Measurements from ENCODE around the gene NDNF. TPM values are rescaled to one million over a fixed set of nuclear protein-coding genes. Genes with fewer than 3 reads are reported as not detected.

NDNF gene
- total RNA-seq, 4 donors from 2014 or later: 1.6 to 5.4 (median 4.5) TPM

GRCh38 chr4:120995266-120996010 is 76.9 kb downstream of the NDNF start:
- no peaks in the 10 kb centered on the region for H3K27me3 ChIP-seq
- H3K9me3 ChIP-seq: no peaks in the 10 kb centered on the region
- H3K4me3 ChIP-seq: no peak overlapping the region
- no peak overlapping the region for H3K27ac ChIP-seq
- TF ChIP-seq POLR2AphosphoS5 (IDR thresholded peaks at IDR 0.05) (no peak), CTCF (IDR thresholded peaks at IDR 0.05) (no peak), POLR2A (IDR thresholded peaks at IDR 0.05) (no peak), EP300 (IDR thresholded peaks at IDR 0.05) (no peak)
- no peaks in the 10 kb centered on the region for H3K4me1 ChIP-seq
- WGBS: 72% methylated on average over 1 of the region's 1 CpG
- no peak for DNase-seq (ENCODE audit: low spot score in 2 of 2)
- no peaks in the 10 kb centered on the region for H3K36me3 ChIP-seq

- no peak overlapping the region for H3K4me3 ChIP-seq
- H3K27me3 ChIP-seq: no peaks in the 10 kb centered on the region
- DNase-seq (ENCODE audit: low spot score in 2 of 2): no peak
- TF ChIP-seq EP300 (IDR thresholded peaks at IDR 0.05) (no peak), CTCF (IDR thresholded peaks at IDR 0.05) (no peak), POLR2AphosphoS5 (IDR thresholded peaks at IDR 0.05) (no peak)
- H3K9me3 ChIP-seq: no peaks in the 10 kb centered on the region
- H3K4me1 ChIP-seq: no peaks in the 10 kb centered on the region
- no peak overlapping the region for H3K27ac ChIP-seq
- H3K36me3 ChIP-seq: no peaks in the 10 kb centered on the region
- 80% methylated on average over 1 of the region's 1 CpG for WGBS
Measured at GRCh38 chr4:120994521-120994920, 77.8 kb downstream of the NDNF start.

DNA sequence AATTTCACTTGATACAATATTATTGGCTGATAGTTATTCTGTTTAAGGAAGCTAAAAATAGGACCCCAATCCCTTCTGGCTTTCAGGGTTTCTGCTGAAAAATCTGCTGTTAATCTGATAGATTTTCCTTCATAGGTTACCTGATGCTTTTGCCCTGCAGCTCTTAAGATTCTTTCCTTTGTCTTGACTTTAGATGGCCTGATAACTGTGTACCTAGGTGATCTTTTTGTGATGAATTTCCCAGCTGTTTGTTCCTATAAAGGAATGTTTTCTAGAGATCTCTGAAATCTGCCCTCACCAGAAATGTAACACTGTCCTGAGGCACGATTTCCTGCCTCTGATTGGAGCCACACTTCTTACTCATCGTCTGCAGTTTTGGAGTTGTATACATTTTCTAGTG is 80.5 kb downstream of the NDNF start:
- no peaks in the 10 kb centered on the region for H3K36me3 ChIP-seq
- H3K27me3 ChIP-seq: no peaks in the 10 kb centered on the region
- no peak for TF ChIP-seq POLR2A (IDR thresholded peaks at IDR 0.05)
- H3K27ac ChIP-seq: no peak overlapping the region
- H3K9me3 ChIP-seq: no peaks in the 10 kb centered on the region
- WGBS: 56% methylated on average over 2 of the region's 2 CpGs
- no peak overlapping the region for H3K4me3 ChIP-seq
- no peak for DNase-seq (ENCODE audit: low spot score in 2 of 2)
- H3K4me1 ChIP-seq: no peaks in the 10 kb centered on the region

GRCh38 chr4:120990246-120990645 is 82.1 kb downstream of the NDNF start:
- Histone ChIP-seq H3K4me1 (no peaks in the 10 kb centered on the region), H3K4me3 (no peak overlapping the region), H3K36me3 (no peaks in the 10 kb centered on the region), H3K27me3 (no peaks in the 10 kb centered on the region), H3K27ac (no peak overlapping the region), H3K9me3 (no peaks in the 10 kb centered on the region)
- TF ChIP-seq POLR2A (IDR thresholded peaks at IDR 0.05) (no peak), POLR2AphosphoS5 (IDR thresholded peaks at IDR 0.05) (no peak), EP300 (IDR thresholded peaks at IDR 0.05) (no peak), CTCF (IDR thresholded peaks at IDR 0.05) (no peak)
- no peak for DNase-seq (ENCODE audit: low spot score in 2 of 2)
- 87% methylated on average over 2 of the region's 2 CpGs for WGBS

Other genes with a start within 250 kb of the NDNF start
- gene PRDM5, start 149.8 kb downstream of the NDNF start, total RNA-seq: 10 to 100 TPM in 1 of 4 donors, 1 to 10 TPM in 3; 3.0 to 12.0 (median 4.5) TPM
- gene TNIP3, start 91.8 kb upstream of the NDNF start, total RNA-seq: not detected

All from suprapubic skin (tissue), 4 donors.